CD8-positive, alpha-beta memory T cell (primary cell): Measurements from ENCODE around the gene STIP1. TPM values are rescaled to one million over a fixed set of nuclear protein-coding genes. Genes with fewer than 3 reads are reported as not detected.

Experiments used
- CTCF ChIA-PET: fragments of 350-600 bp; sonication (Branson Sonifier 250); formaldehyde crosslinking; loops from one replicate; lab custom pipeline; 2021; ENCODE audit warnings: antibody characterized with exemption; lab: Charles Lee
- POLR2A ChIA-PET: fragments of 350-600 bp; sonication (Branson Sonifier 250); formaldehyde crosslinking; loops from one replicate; lab custom pipeline; 2021; ENCODE audit warnings: antibody characterized with exemption; lab: Charles Lee
- DNase-seq, 5 donors: peaks; one replicate each; pipeline versions ENCODE4 v3.0.0 to v3.0.0-alpha.2; 2020 to 2022; ENCODE audit warnings: mixed read lengths in 1 of 5
- H3K27ac ChIP-seq: one replicate; pipeline ENCODE4 v1.7.0; 2013; ENCODE audit warnings: low read depth, mild to moderate bottlenecking, low read length, moderate library complexity
- H3K27me3 ChIP-seq: 2 replicates; pipeline ENCODE4 v1.7.0; 2013; ENCODE audit warnings: low read length, mild to moderate bottlenecking; ENCODE audit not compliant: insufficient read depth, poor library complexity, severe bottlenecking
- H3K36me3 ChIP-seq: 2 replicates; pipeline ENCODE4 v1.7.0; 2013; ENCODE audit warnings: mild to moderate bottlenecking, low read length, moderate library complexity; ENCODE audit not compliant: insufficient read depth
- H3K4me1 ChIP-seq: 2 replicates; pipeline ENCODE4 v1.7.0; 2013; ENCODE audit warnings: mild to moderate bottlenecking, low read length, moderate library complexity; ENCODE audit not compliant: insufficient read depth
- H3K4me3 ChIP-seq: 2 replicates; pipeline ENCODE4 v1.7.0; 2013; ENCODE audit warnings: mild to moderate bottlenecking, low read length
- H3K9me3 ChIP-seq: 2 replicates; pipeline ENCODE4 v1.7.0; 2013; ENCODE audit warnings: mild to moderate bottlenecking, low read length
- H3K27ac Mint-ChIP-seq, 8 donors: one replicate each; pipeline ENCODE4 v1.8.0; 2020 to 2021; ENCODE audit warnings: mixed read lengths in 8 of 8, mild to moderate bottlenecking in 6 of 8, inconsistent platforms in 3 of 8, moderate library complexity in 3 of 8
- H3K27me3 Mint-ChIP-seq, 2 donors: one replicate each; pipeline ENCODE4 v1.8.0; 2020 to 2021; ENCODE audit warnings: mixed read lengths in 2 of 2, mild to moderate bottlenecking in 1 of 2, moderate library complexity in 1 of 2
- H3K36me3 Mint-ChIP-seq, 3 donors: one replicate each; pipeline ENCODE4 v1.8.0; 2020 to 2021; ENCODE audit warnings: mixed read lengths in 3 of 3, inconsistent platforms in 1 of 3, mild to moderate bottlenecking in 1 of 3
- H3K4me1 Mint-ChIP-seq, 3 donors: one replicate each; pipeline ENCODE4 v1.8.0; 2020 to 2021; ENCODE audit warnings: mixed read lengths in 3 of 3, inconsistent platforms in 1 of 3, mild to moderate bottlenecking in 1 of 3
- H3K4me3 Mint-ChIP-seq, 7 donors: one replicate each; pipeline ENCODE4 v1.8.0; 2020 to 2021; ENCODE audit warnings: mixed read lengths in 7 of 7, mild to moderate bottlenecking in 6 of 7, moderate library complexity in 4 of 7, inconsistent platforms in 2 of 7
- H3K9me3 Mint-ChIP-seq, 5 donors: one replicate each; pipeline ENCODE4 v1.8.0; 2020 to 2022; ENCODE audit warnings: mixed read lengths in 5 of 5, mild to moderate bottlenecking in 3 of 5, moderate library complexity in 2 of 5, inconsistent platforms in 1 of 5
- polyA plus RNA-seq: library from polyadenylated mRNA; unstranded; fragments of 300-500 nt; fragmentation: Illumina TruSeq; gene quantifications from one replicate; pipeline ENCODE4 v1.2.3, GENCODE V29; 2021
- total RNA-seq, 2 experiments: library from RNA; stranded (reverse); gene quantifications; one replicate each; pipeline ENCODE4 v1.2.3, GENCODE V29; 2021

STIP1 gene
- total and polyA plus RNA-seq, 3 experiments from 2014 or later = 108 to 461 (median 457) TPM

GRCh38 chr11:64237484-64237951 lies 51.5 kb downstream of the STIP1 start:
- ChIA-PET CTCF (interaction anchor here (1.0 to 1.9 kb wide), 3 partner anchors 9 to 52 kb away, joined by 3 to 6 read pairs (median 3); partner anchors contain the start of genes PPP1R14B and STIP1), POLR2A (interaction anchor here (1.3 kb wide), 1 partner anchor 32 kb away, joined by 3 read pairs; no protein-coding TSS in a partner anchor)
- H3K4me1 Mint-ChIP-seq = peaks cover 21 to 54% (median 27%) of the 10 kb centered on the region in 3 donors
- peaks cover 0 to 30% (median 0%) of the 10 kb centered on the region in 3 donors for H3K36me3 Mint-ChIP-seq
- Histone ChIP-seq H3K27ac (no peak overlapping the region), H3K27me3 (no peaks in the 10 kb centered on the region), H3K36me3 (no peaks in the 10 kb centered on the region), H3K4me3 (no peak overlapping the region), H3K9me3 (no peaks in the 10 kb centered on the region), H3K4me1 (peaks cover 35% of the 10 kb centered on the region)
- peak overlapping the region in 2 of 7 donors; percentile 23 to 84 for H3K4me3 Mint-ChIP-seq
- peak overlapping the region in 5 of 8 donors; percentile 47 to 100 (median 77) for H3K27ac Mint-ChIP-seq
- peaks cover 0 to 2% of the 10 kb centered on the region in 2 donors for H3K27me3 Mint-ChIP-seq
- H3K9me3 Mint-ChIP-seq = no peaks in the 10 kb centered on the region
- DNase-seq = peak in 1 of 5 donors; percentile 44

- H3K27ac Mint-ChIP-seq = peak overlapping the region in 6 of 8 donors; percentile 48 to 100 (median 87)
- ChIA-PET POLR2A (interaction anchor here (1.3 kb wide), 1 partner anchor 80 kb away, joined by 3 read pairs; the partner anchor contains the start of genes PRDX5 and TRMT112), CTCF (interaction anchor here (1.9 kb wide), 2 partner anchors 8 to 31 kb away, joined by 4 to 6 read pairs; partner anchors contain the start of gene PPP1R14B)
- no peaks in the 10 kb centered on the region for H3K9me3 Mint-ChIP-seq
- Histone ChIP-seq H3K27me3 (no peaks in the 10 kb centered on the region), H3K4me3 (no peak overlapping the region), H3K27ac (no peak overlapping the region), H3K4me1 (peaks cover 37% of the 10 kb centered on the region), H3K36me3 (no peaks in the 10 kb centered on the region), H3K9me3 (no peaks in the 10 kb centered on the region)
- DNase-seq = no peak
- peaks cover 21 to 54% (median 23%) of the 10 kb centered on the region in 3 donors for H3K4me1 Mint-ChIP-seq
- H3K27me3 Mint-ChIP-seq = peaks cover 0 to 2% of the 10 kb centered on the region in 2 donors
- H3K36me3 Mint-ChIP-seq = peaks cover 0 to 31% (median 0%) of the 10 kb centered on the region in 3 donors
- peak overlapping the region in 3 of 7 donors; percentile 31 to 84 (median 40) for H3K4me3 Mint-ChIP-seq
Observed at GRCh38 chr11:64238076-64238475, 52.1 kb downstream of the STIP1 start.

GRCh38 chr11:64238999-64239398 lies 53.0 kb downstream of the STIP1 start:
- H3K36me3 Mint-ChIP-seq = peaks cover 0 to 40% (median 0%) of the 10 kb centered on the region in 3 donors
- Histone ChIP-seq H3K36me3 (no peaks in the 10 kb centered on the region), H3K27ac (no peak overlapping the region), H3K4me1 (peaks cover 34% of the 10 kb centered on the region), H3K4me3 (no peak overlapping the region), H3K9me3 (no peaks in the 10 kb centered on the region), H3K27me3 (no peaks in the 10 kb centered on the region)
- H3K27me3 Mint-ChIP-seq = no peaks in the 10 kb centered on the region
- DNase-seq = no peak
- peak overlapping the region; percentile 47 to 100 (median 92) for H3K27ac Mint-ChIP-seq
- ChIA-PET CTCF (interaction anchor here (1.1 to 1.9 kb wide), 2 partner anchors 32 to 34 kb away, joined by 4 to 5 read pairs; no protein-coding TSS in a partner anchor), POLR2A (interaction anchor here (1.3 kb wide), 1 partner anchor 79 kb away, joined by 3 read pairs; the partner anchor contains the start of genes PRDX5 and TRMT112)
- H3K9me3 Mint-ChIP-seq = no peaks in the 10 kb centered on the region
- H3K4me1 Mint-ChIP-seq = peaks cover 23 to 57% (median 24%) of the 10 kb centered on the region in 3 donors
- peak overlapping the region in 2 of 7 donors; percentile 17 to 84 for H3K4me3 Mint-ChIP-seq

- H3K27me3 ChIP-seq = no peaks in the 10 kb centered on the region
- peak overlapping the region; percentile 56 for H3K4me3 ChIP-seq
- H3K4me1 Mint-ChIP-seq = peaks cover 23 to 61% (median 24%) of the 10 kb centered on the region in 3 donors
- no peaks in the 10 kb centered on the region for H3K27me3 Mint-ChIP-seq
- ChIA-PET POLR2A (interaction anchor here (1.3 to 2.5 kb wide), 3 partner anchors 14 to 78 kb away, joined by 3 to 35 read pairs (median 13); partner anchors contain the start of genes FERMT3, NUDT22, PRDX5 and TRMT112), CTCF (interaction anchor here (1.1 to 13.4 kb wide), 3 partner anchors 30 to 35 kb away, joined by 4 to 124 read pairs (median 5); no protein-coding TSS in a partner anchor)
- DNase-seq = no peak
- H3K27ac ChIP-seq = peak overlapping the region; percentile 99
- no peaks in the 10 kb centered on the region for H3K36me3 ChIP-seq
- no peaks in the 10 kb centered on the region for H3K9me3 ChIP-seq
- H3K36me3 Mint-ChIP-seq = peaks cover 0 to 44% (median 0%) of the 10 kb centered on the region in 3 donors
- no peaks in the 10 kb centered on the region for H3K9me3 Mint-ChIP-seq
- H3K4me1 ChIP-seq = peaks cover 35% of the 10 kb centered on the region
- H3K27ac Mint-ChIP-seq = peak overlapping the region; percentile 99 to 100 (median 100)
- peak overlapping the region in 6 of 7 donors; percentile 87 to 95 (median 89) for H3K4me3 Mint-ChIP-seq
Observed at GRCh38 chr11:64239662-64240434, 53.9 kb downstream of the STIP1 start.

GRCh38 chr11:64240435-64241240 lies 54.7 kb downstream of the STIP1 start, which contains the start of gene FKBP2:
TSS of gene FKBP2 (plus strand) at chr11:64241095. CDS start at chr11:64242388, 1,293 bp downstream.
- Histone ChIP-seq H3K36me3 (no peaks in the 10 kb centered on the region), H3K9me3 (no peaks in the 10 kb centered on the region), H3K4me1 (peaks cover 36% of the 10 kb centered on the region), H3K27me3 (no peaks in the 10 kb centered on the region), H3K4me3 (peak within 1 kb of the TSS; percentile 76), H3K27ac (peak within 1 kb of the TSS; percentile 99)
- Mint-ChIP-seq H3K9me3 (no peaks in the 10 kb centered on the region), H3K4me3 (peak within 1 kb of the TSS; percentile 87 to 97 (median 90)), H3K36me3 (peaks cover 0 to 39% (median 0%) of the 10 kb centered on the region in 3 donors), H3K27ac (peak within 1 kb of the TSS; percentile 99 to 100 (median 100)), H3K27me3 (no peaks in the 10 kb centered on the region), H3K4me1 (peaks cover 17 to 62% (median 23%) of the 10 kb centered on the region in 3 donors)
- POLR2A ChIA-PET = interaction anchor here (0.6 to 2.5 kb wide), 12 partner anchors 8 to 77 kb away, joined by 3 to 35 read pairs (median 6); partner anchors contain the start of genes CATSPERZ, ESRRA, FERMT3 and NUDT22
- CTCF ChIA-PET = interaction anchor here (0.7 to 13.4 kb wide), 10 partner anchors 8 to 77 kb away, joined by 3 to 124 read pairs (median 5); partner anchors contain the start of genes CATSPERZ, FERMT3, NUDT22 and PLCB3
- DNase-seq = peak; percentile 97 to 99 (median 99)

GRCh38 chr11:64241241-64241490 lies 55.2 kb downstream of the STIP1 start:
- H3K27ac ChIP-seq = peak overlapping the region; percentile 99
- no peaks in the 10 kb centered on the region for H3K27me3 ChIP-seq
- no peaks in the 10 kb centered on the region for H3K9me3 Mint-ChIP-seq
- no peaks in the 10 kb centered on the region for H3K36me3 ChIP-seq
- ChIA-PET POLR2A (interaction anchor here (0.6 to 2.5 kb wide), 13 partner anchors 9 to 947 kb away, joined by 3 to 35 read pairs (median 5); partner anchors contain the start of genes CATSPERZ, ESRRA, FERMT3 and NUDT22), CTCF (interaction anchor here (0.6 to 13.4 kb wide), 11 partner anchors 9 to 77 kb away, joined by 3 to 124 read pairs (median 5); partner anchors contain the start of genes CATSPERZ, FERMT3, NUDT22 and PLCB3)
- peak in 3 of 5 donors; percentile 100 for DNase-seq
- no peaks in the 10 kb centered on the region for H3K9me3 ChIP-seq
- peaks cover 22 to 65% (median 26%) of the 10 kb centered on the region in 3 donors for H3K4me1 Mint-ChIP-seq
- peaks cover 39% of the 10 kb centered on the region for H3K4me1 ChIP-seq
- H3K27ac Mint-ChIP-seq = peak overlapping the region; percentile 99 to 100 (median 100)
- H3K4me3 Mint-ChIP-seq = peak overlapping the region; percentile 87 to 97 (median 90)
- peaks cover 0 to 39% (median 0%) of the 10 kb centered on the region in 3 donors for H3K36me3 Mint-ChIP-seq
- peak overlapping the region; percentile 76 for H3K4me3 ChIP-seq
- no peaks in the 10 kb centered on the region for H3K27me3 Mint-ChIP-seq
